Hepatocyte (in vitro differentiated cells): ENCODE measurements around the gene TBCD.

ENCODE experiments used
- CTCF ChIP-seq: fragments of 200-600 bp; sonication (generic); IDR thresholded peaks from 2 replicates; pipeline ENCODE4 v1.5.1; 2016; ENCODE audit warnings: antibody characterized with exemption, mild to moderate bottlenecking; ENCODE audit not compliant: poor library complexity
- EZH2 ChIP-seq: fragments of 200-600 bp; sonication (generic); IDR thresholded peaks from 2 replicates; pipeline ENCODE4 v1.6.1; 2016; ENCODE audit warnings: antibody characterized with exemption, mild to moderate bottlenecking, borderline replicate concordance
- EZH2phosphoT487 ChIP-seq: fragments of 200-600 bp; sonication (generic); IDR thresholded peaks from one replicate; pipeline ENCODE4 v1.6.1; 2018; ENCODE audit warnings: antibody characterized with exemption, mild to moderate bottlenecking, low read depth, moderate library complexity; ENCODE audit not compliant: unreplicated experiment, severe bottlenecking

GRCh38 chr17:82805254-82805653, 53.4 kb downstream of the TBCD start:
- TF ChIP-seq EZH2 (no peak), CTCF (no peak), EZH2phosphoT487 (no peak)
